ENCODE measurements around the gene CAMK1.
"Not testable (repeated sequence)": the region's sequence is repeated elsewhere in the genome, so short reads cannot be mapped to it uniquely, and the experiment has no call there.

Gene CAMK1

DNA sequence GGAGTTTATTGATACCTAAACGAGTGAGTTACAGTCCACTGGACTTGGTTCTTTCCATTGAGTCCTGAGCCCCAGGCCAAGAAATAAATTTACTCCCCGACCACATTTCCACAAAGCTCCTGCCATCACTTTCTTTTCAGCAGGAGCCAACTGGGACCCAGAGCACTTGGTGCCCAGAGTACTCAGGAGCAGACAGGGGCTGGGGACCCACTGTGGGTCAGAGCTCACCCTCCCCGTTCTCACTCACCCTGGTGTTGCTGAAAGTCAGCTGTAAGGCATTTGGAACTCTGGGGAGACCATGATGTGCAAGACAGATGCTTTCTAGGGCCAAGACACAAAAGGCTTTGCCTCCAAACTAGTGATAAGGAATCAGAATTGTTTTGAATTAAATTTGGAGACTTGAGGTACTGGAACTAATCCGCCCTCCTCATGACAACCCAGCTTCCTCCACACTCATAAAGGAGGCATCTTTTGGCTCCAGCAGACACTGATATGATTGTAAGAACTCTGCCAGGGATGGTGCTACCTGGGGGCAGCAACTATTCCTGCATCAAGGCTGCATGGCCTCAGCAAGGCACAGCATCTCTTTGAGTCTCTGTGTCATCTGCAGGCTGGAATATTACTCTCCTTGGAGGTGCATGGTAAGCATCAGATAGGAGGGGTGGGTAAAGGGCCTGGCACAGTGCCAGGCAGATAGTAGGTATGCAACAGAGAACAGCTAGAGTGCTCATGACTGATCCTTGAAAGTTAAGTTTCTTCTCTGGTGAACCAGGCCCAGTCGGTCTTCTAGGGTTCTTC, 7.3 kb upstream of the CAMK1 start:
- TF ChIP-seq, protein P1, sequence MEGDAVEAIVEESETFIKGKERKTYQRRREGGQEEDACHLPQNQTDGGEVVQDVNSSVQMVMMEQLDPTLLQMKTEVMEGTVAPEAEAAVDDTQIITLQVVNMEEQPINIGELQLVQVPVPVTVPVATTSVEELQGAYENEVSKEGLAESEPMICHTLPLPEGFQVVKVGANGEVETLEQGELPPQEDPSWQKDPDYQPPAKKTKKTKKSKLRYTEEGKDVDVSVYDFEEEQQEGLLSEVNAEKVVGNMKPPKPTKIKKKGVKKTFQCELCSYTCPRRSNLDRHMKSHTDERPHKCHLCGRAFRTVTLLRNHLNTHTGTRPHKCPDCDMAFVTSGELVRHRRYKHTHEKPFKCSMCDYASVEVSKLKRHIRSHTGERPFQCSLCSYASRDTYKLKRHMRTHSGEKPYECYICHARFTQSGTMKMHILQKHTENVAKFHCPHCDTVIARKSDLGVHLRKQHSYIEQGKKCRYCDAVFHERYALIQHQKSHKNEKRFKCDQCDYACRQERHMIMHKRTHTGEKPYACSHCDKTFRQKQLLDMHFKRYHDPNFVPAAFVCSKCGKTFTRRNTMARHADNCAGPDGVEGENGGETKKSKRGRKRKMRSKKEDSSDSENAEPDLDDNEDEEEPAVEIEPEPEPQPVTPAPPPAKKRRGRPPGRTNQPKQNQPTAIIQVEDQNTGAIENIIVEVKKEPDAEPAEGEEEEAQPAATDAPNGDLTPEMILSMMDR (IDR thresholded peaks at IDR 0.05; ENCODE audit: insufficient read depth, missing control alignments), result no peak
- DNase-seq (ENCODE audit: insufficient read length, low spot score) (no peak), FAIRE-seq (no peak)

DNA sequence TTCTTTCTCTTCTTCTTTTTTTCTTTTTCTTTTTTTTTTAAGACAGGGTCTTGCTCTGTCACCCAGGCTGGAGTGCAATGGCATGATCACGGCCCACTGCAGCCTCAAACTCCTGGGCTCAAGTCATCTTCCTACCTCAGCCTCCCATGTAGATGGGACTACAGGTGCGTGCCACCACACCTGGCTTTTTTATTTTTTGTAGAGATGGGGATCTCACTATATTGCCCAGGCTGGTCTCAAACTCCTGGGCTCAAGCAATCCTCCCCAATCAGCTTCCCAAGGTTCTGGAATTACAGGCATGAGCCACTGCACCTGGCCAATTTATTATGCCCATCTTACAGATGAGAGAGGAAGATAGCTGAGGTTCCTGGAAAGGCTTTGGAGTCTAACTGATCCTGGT, 1.3 kb upstream of the CAMK1 start:
- FAIRE-seq; DNase-seq (ENCODE audit: insufficient read length, low spot score): not testable (repeated sequence)

- FAIRE-seq, result no peak
- no peak for DNase-seq (ENCODE audit: insufficient read length, low spot score)
- TF ChIP-seq, protein P1 (IDR thresholded peaks at IDR 0.05; ENCODE audit: insufficient read depth, missing control alignments), result no peak
Measured at GRCh38 chr3:9770276-9770812, 597 bp upstream of the CAMK1 start.

DNA sequence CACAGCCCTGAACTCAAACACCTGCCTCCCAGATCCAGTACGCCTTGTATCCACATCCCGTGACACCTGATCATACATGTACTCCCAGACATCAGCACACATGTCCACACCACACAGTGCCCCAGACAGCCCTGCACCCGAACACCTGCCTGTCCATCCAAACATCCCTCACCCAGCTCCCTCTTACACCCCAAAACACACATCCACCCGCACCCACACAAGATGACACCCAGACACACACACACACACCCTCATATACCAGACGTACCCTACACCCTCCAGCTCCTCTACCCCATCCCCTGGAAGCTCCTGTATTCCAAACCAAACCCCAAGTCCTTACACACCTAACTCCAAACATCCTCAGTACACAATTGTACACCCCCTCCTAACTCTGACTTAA, 735 bp downstream of the CAMK1 start:
- FAIRE-seq (no peak), DNase-seq (ENCODE audit: insufficient read length, low spot score) (no peak)
- TF ChIP-seq, protein P1 (IDR thresholded peaks at IDR 0.05; ENCODE audit: insufficient read depth, missing control alignments), result no peak

DNA sequence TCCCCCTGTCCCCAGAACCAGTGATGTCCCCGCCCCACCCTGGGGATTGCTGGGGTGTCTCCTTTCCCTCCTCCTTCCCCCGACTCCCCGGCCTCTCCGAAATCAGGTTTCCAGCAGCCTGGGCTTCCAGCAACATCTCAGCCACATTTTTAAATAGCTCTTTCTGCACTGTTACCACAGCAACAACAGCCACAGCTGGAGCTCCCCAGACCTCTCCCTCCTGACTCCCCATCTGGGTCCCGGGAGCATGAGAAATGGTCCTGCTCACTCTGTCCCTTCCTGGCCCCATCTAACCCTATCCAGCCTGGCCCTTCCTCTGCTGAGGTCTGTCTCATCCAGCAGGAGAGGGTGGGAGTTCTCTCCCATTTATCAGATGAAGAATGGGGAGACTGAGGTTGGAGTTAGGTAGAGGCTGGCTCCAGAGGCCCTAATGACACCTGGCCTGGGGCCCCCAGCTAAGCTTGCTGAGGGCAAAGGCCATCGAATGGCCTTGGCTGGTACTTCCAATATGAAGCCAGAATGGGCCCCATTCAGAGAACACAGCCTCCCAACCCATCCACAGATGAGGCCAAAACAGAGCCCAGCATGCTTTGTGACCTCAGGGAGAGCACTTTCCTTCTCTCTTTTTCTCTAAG, 1.5 kb downstream of the CAMK1 start:
- DNase-seq (ENCODE audit: insufficient read length, low spot score), result no peak
- TF ChIP-seq, protein P1 (IDR thresholded peaks at IDR 0.05; ENCODE audit: insufficient read depth, missing control alignments), result no peak
- no peak for FAIRE-seq

DNA sequence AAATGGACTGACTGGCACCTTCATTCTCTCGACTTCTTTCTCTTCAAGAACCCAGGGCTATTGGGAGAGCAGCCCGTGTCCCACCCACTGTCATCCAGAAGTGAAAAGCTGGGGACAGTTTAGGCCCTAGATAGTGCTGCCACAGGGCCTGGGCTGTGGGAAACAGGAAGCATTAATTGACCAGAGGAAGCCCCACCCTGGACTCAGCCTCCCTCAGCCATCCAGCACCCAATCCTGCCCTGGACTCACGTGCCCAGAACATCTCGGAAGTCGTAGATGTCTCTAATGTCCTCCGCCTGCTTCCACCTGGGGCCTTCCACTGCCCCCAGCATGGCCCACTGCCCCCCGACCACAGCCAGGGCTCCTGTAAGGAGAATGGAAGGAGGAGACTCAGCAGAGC, 2.3 kb downstream of the CAMK1 start:
- TF ChIP-seq, protein P1 (IDR thresholded peaks at IDR 0.05; ENCODE audit: insufficient read depth, missing control alignments), result no peak
- FAIRE-seq (no peak), DNase-seq (ENCODE audit: insufficient read length, low spot score) (no peak)

DNA sequence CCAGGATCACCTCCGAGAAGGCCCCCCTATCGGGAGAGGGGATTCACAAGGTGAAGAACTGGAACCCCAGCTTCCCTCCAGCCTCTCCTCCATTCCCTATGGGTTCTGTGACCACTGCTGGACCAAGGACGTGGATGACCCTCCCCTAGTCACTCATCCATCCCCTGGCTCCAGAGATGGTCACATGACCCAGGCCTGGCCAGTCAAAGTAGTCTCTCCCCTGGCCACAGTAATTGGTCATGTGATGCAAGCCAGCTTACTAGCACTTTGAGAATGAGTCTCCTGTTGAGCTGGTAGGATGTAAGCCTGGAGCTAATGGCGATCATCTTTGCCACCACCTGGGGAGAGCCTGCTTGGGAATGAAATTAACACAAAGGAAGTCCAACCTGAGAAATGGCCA, 3.9 kb downstream of the CAMK1 start:
- DNase-seq (ENCODE audit: insufficient read length, low spot score) (no peak), FAIRE-seq (no peak)
- TF ChIP-seq, protein P1 (IDR thresholded peaks at IDR 0.05; ENCODE audit: insufficient read depth, missing control alignments), result no peak

Measured in D721Med (cell line).